IPS-11a (cell line): ENCODE measurements around the gene CCDC51.
"Not testable (repeated sequence)": the region's sequence is repeated elsewhere in the genome, so short reads cannot be mapped to it uniquely, and the experiment has no call there.

Experiments used
- H3K4me3 ChIP-seq: one replicate; pipeline ENCODE4 v1.5.1; 2013; ENCODE audit warnings: low read depth, low read length, control low read depth

Gene CCDC51

GRCh38 chr3:48466386-48467109 lies 26.6 kb upstream of the CCDC51 start:
- no peak overlapping the region for H3K4me3 ChIP-seq

GRCh38 chr3:48465531-48466378 lies 25.8 kb upstream of the CCDC51 start:
- H3K4me3 ChIP-seq = no peak overlapping the region

DNA sequence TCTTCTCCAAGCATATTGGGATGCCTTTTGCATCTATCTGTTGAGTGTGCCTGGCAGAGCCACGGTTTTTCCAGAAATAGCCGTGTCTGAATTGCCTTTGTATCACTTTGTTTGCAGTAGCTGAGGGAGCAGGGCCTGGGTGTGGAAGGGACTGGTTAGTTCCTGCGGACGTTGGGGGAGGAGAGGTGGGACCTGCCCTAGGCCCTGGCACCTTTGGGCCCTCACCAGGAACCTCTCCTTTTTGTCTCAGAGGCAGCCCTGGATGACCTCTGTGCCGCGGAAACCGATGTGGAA lies 25.3 kb upstream of the CCDC51 start:
- no peak overlapping the region for H3K4me3 ChIP-seq

DNA sequence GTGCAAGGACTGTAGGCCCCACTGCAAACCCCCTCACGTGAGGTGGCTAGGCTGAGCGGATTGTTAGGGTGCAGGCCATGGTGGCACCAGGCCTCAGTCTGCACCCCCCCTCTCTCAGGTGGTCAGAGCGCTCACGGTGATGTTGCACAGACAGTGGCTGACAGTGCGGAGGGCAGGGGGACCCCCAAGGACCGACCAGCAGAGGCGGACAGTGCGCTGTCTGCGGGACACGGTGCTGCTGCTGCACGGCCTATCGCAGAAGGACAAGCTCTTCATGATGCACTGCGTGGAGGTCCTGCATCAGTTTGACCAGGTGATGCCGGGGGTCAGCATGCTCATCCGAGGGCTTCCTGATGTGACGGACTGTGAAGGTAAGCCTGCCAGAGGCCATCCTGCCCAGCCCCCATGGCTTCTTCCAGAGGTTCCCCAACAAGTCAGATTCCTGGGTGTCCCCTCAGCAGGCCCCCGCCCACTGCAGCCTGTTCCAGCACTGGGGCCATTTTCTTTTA lies 24.8 kb upstream of the CCDC51 start:
- no peak overlapping the region for H3K4me3 ChIP-seq

GRCh38 chr3:48463703-48464102 lies 23.8 kb upstream of the CCDC51 start:
- no peak overlapping the region for H3K4me3 ChIP-seq

DNA sequence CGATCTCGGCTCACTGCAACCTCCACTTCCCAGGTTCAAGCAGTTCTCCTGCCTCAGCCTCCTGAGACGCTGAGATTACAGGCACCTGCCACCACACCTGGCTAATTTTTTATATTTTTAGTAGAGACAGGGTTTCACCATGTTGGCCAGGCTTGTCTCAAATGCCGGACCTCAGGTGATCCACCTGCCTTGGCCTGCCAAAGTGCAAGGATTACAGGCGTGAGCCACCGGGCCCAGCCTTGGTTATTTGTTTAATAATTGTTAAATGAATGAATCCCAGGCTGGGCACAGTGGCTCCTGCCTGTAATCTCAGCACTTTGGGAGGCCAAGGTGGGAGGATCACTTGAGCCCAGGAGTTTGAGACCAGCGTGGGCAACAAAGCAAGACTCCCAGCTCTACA lies 21.8 kb upstream of the CCDC51 start:
- not testable (repeated sequence) for H3K4me3 ChIP-seq

DNA sequence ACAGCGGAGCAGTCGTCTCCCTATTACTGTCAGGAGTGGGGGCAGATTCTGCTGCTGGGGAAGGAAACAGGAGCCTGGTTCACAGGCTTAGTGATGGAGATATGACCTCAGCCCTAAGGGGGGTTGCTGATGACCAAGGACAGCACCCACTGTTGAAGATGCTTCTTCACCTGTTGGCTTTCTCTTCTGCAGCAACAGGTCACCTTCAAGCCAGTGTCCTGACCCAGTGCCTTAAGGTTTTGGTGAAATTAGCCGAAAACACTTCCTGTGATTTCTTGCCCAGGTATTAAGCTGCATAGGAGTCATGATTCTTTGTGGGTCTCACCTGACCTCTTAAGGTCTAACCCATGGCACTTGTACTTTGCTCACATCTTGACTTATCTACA lies 20.6 kb upstream of the CCDC51 start:
- H3K4me3 ChIP-seq = no peak overlapping the region

- H3K4me3 ChIP-seq = no peak overlapping the region
Observed at GRCh38 chr3:48459773-48460516, 20.0 kb upstream of the CCDC51 start.

GRCh38 chr3:48459331-48459730 lies 19.4 kb upstream of the CCDC51 start:
- H3K4me3 ChIP-seq = no peak overlapping the region

GRCh38 chr3:48456456-48456855 lies 16.5 kb upstream of the CCDC51 start:
- no peak overlapping the region for H3K4me3 ChIP-seq

DNA sequence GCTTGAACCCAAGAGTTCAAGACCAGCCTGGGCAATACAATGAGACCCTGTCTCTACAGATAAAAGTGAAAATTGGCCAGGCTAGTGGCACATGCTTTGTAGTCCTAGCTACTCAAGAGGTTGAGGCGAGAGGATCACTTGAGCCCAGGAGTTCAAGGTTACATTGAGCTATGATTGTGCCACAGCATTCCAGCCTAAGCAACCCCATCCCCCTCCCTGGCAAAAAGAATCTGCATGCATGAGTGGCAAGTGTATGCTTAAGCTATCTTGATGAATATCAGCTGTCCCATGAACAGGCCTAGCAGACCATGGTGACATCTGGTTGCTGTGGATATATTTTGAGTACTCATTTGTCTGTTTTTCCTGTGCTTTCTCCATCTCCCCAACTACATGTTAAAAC lies 11.4 kb upstream of the CCDC51 start:
- H3K4me3 ChIP-seq = no peak overlapping the region

DNA sequence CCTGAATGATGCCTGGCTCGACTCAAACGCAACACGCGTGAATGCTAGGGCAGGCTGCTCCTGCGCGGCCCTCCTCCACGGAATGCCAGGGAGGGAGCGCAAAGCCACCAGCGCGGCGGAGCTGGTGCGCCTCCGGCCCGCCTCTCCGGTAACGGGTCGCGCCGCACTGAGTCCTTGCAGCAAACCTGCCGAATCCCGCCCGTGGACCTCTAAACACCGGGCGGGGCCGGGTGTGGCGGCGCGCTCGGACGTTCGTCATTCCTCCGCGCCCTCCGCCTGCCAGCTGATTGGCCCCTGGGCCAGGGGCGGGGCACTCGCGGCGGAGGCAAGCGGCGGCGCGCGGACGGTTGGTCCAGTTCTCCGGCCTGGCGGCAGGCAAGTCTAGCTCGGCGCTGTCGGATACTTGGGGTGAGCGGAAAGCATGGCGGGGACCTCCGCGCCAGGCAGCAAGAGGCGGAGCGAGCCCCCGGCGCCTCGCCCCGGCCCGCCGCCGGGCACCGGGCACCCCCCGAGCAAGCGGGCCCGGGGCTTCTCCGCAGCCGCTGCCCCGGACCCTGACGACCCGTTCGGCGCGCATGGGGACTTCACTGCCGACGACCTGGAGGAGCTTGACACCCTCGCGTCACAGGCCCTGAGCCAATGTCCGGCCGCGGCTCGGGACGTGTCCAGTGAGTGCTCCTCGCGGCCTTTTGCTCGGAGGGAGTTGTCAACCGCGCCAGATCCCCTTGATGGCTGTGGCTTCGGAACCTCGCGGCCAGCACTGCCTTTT lies 6.7 kb upstream of the CCDC51 start, which contains the start of gene ATRIP:
TSS of gene ATRIP (plus strand) at position 313 of the 769 bp plus-strand sequence. CDS start at position 422, 109 bp downstream.
- peak within 1 kb of the TSS; percentile 97 for H3K4me3 ChIP-seq

- H3K4me3 ChIP-seq = peak overlapping the region; percentile 97
Observed at GRCh38 chr3:48446043-48446424, 6.1 kb upstream of the CCDC51 start.

DNA sequence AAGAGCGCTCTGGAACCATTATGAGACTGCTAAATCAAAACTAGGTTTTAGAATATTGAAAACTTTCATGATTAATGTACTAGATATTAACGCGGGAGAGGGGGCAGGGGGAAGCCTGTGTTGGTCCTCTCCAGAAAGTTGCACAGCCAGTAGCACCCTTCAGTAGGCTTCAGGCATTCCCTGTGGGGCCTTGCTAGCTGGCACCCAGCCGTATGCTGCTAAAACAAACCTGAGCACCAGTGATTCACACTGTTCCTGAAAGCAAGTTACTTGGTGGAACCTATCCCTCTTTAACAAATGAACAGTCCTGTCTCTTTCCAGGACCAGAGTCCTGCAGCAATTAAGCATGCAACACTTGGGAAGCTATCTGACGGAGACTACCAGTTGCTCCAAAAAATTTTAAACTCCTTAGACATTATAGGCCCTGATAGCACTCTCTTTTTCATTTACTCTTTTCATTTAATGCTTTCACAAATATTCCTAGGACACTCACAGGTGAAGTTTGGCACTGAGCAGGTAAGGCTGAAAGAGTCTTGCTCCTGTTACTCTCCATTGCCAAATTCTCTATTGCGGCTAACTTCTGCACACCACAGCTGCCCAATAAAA lies 5.5 kb upstream of the CCDC51 start:
- peak overlapping the region; percentile 97 for H3K4me3 ChIP-seq

GRCh38 chr3:48441940-48442339 lies 2.0 kb upstream of the CCDC51 start:
- H3K4me3 ChIP-seq = no peak overlapping the region

- peak overlapping the region; percentile 96 for H3K4me3 ChIP-seq
Observed at GRCh38 chr3:48440590-48440958, 655 bp upstream of the CCDC51 start.

DNA sequence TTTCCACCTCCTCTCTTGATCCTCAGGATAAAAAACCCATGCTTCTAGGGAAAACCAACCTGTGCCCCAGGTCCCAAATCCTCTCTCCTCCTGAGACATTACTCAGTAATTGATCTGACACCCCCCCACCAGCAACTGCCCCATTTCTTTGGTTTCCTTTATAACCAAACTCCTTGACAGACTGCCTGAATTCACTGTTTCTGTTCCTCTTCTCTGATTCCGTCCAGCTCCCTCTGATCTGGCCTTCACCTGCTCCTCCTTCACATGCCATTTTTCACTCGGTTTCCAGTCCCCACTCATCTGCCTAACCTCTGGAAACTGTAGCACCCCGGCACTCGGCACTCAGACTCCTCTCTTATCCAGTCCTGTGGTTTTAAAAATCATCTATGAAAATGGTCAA lies 2.1 kb downstream of the CCDC51 start:
- H3K4me3 ChIP-seq = no peak overlapping the region

DNA sequence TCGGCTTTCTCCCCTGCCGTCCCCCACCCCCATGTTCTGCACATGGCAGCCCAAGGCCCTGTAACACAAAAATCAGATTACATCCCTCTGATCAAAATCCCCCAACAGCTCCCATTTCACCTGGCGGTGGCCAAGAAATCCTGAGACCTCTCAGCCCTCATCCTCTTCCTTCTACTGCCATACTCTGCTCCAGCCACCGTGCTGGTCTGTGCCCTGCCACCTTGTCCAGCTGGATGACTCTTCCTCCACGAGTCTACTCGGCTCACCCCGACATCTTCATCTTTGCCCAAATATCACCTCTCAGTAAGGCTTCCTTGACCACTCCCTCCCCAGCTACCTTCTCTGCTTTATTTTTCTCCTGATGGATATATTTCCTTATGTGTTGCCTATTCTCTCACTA lies 3.1 kb downstream of the CCDC51 start:
- H3K4me3 ChIP-seq = no peak overlapping the region

DNA sequence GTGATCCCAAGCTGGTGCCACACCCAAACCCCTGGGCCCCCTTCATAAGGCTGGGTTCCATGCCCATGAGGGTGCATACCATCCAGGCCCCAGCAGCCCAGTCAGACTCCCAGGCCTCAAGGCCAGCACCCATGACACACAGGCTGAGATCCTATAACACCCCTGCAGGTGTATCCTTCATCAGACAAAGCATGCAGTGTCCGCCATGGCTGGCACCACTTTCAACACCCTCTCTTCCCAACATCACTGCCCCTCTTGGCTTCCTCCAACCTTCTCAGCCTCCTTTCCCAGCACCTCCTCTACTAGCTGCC lies 3.5 kb downstream of the CCDC51 start:
- no peak overlapping the region for H3K4me3 ChIP-seq

GRCh38 chr3:48435774-48436476 lies 4.0 kb downstream of the CCDC51 start:
- H3K4me3 ChIP-seq = no peak overlapping the region
